Stimulated activated naive CD8-positive, alpha-beta T cell treated with anti-CD3 and anti-CD28 coated beads, Interleukin-15, Interleukin-2, amounts not matched to agents 100 U/mL and 50 U/mL, for 24 hours (primary cell): ENCODE measurements around the gene ATOSA.

Source experiments
- ATAC-seq: fragments of 150-1000 bp; cut with Tn5 transposase; one replicate; pipeline ENCODE4 v1.10.0; 2021
- DNase-seq: peaks from one replicate; pipeline ENCODE4 v3.0.0; 2021

Gene ATOSA

GRCh38 chr15:52651114-52651513, 28.1 kb downstream of the ATOSA start:
- no peak for ATAC-seq
- DNase-seq, result no peak

GRCh38 chr15:52649686-52650085, 29.5 kb downstream of the ATOSA start:
- ATAC-seq (no peak), DNase-seq (no peak)

DNA sequence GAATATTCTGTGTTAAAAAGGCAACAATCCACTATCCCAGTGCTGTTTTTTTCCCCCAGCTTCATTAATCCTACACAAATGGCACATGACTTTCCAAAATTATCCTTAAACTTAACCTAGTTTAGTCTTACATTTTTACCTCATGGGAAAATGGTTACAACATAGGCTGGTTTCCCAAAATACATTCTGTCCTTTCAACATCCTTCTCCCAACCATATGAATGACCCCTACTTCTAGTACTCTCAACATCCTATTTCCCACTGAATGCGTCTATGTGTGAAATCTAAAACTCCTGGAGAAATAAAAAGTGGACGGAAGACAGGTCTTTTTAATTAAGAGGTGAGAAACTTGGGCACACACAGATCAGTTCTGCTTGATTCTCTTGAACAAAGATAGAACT, 33.3 kb downstream of the ATOSA start:
- DNase-seq, result no peak
- no peak for ATAC-seq

GRCh38 chr15:52642386-52643361, 36.5 kb downstream of the ATOSA start:
- DNase-seq, result no peak
- no peak for ATAC-seq

GRCh38 chr15:52636459-52636858, 42.7 kb downstream of the ATOSA start:
- no peak for ATAC-seq
- DNase-seq, result no peak

DNA sequence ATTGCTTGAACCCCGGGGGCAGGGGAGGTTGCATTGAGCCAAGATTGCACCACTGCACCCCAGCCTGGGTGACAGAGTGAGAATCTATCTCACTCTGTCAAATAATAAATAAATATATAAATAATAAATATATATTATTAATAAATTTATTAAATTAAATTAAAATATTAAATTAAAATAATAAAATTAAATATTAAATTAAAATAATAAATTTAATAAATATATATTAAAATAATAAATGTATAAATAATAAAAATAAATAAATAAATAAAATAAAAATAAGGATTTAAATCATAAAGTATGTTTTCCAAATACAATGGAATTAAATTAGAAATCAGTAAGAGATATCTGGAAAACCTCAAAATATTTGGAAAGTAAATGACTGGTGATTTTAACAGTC, 43.3 kb downstream of the ATOSA start:
- DNase-seq (no peak), ATAC-seq (no peak)
